IMR-90 (cell line): ENCODE results near the gene ATG10. TPM values are rescaled to one million over a fixed set of nuclear protein-coding genes. Genes with fewer than 3 reads are reported as not detected.

ENCODE experiments used
- ATAC-seq: fragments of 200-7000 bp; cut with Tn5 transposase; 2 replicates; pipeline ENCODE4 v1.9.1; 2020; ENCODE audit warnings: low read depth, mild to moderate bottlenecking, moderate library complexity
- BruUV-seq: library from RNA; stranded (reverse); fragments of 400-500 nt; replicated peaks from 2 replicates; lab custom pipeline; 2021; lab: Mats Ljungman, UMichigan
- CTCF ChIA-PET: fragments of 300-600 bp; formaldehyde crosslinking; extraction: SDS; loops from one replicate; lab custom pipeline; 2021; ENCODE audit warnings: antibody characterized with exemption; lab: Yijun Ruan, JAX
- POLR2A ChIA-PET: fragments of 300-600 bp; sonication (Branson Sonifier 250); formaldehyde crosslinking; loops from one replicate; lab custom pipeline; 2022; ENCODE audit warnings: antibody characterized with exemption; ENCODE audit not compliant: unreplicated experiment; lab: Charles Lee
- DNase-seq: peaks from one replicate; pipeline ENCODE4 v3.0.0; 2013
- H2AFZ ChIP-seq: replicated peaks from 2 replicates; pipeline ENCODE3; 2013; ENCODE audit warnings: low read length, mild to moderate bottlenecking; ENCODE audit not compliant: poor library complexity
- H2AK5ac ChIP-seq: 2 replicates; pipeline ENCODE4 v1.6.1; 2013; ENCODE audit warnings: low read depth, low read length, inconsistent platforms
- H2AK9ac ChIP-seq: replicated peaks from 2 replicates; pipeline ENCODE3; 2013; ENCODE audit warnings: mild to moderate bottlenecking, low read depth, low read length, moderate library complexity; ENCODE audit not compliant: poor library complexity
- H2BK120ac ChIP-seq: 2 replicates; pipeline ENCODE4 v1.6.1; 2013; ENCODE audit warnings: low read depth, low read length, inconsistent platforms
- H2BK15ac ChIP-seq: 3 replicates; pipeline ENCODE4 v1.6.1; 2013; ENCODE audit warnings: low read depth, low read length, inconsistent platforms
- H2BK20ac ChIP-seq: 2 replicates; pipeline ENCODE4 v1.6.1; 2013; ENCODE audit warnings: low read depth, mild to moderate bottlenecking, inconsistent platforms, low read length, moderate library complexity
- H2BK5ac ChIP-seq: 2 replicates; pipeline ENCODE4 v1.6.1; 2013; ENCODE audit warnings: mild to moderate bottlenecking, low read depth, low read length, inconsistent platforms; ENCODE audit not compliant: poor library complexity, severe bottlenecking
- H3K14ac ChIP-seq: replicated peaks from 2 replicates; pipeline ENCODE4 v1.6.1; 2013; ENCODE audit warnings: low read depth, low read length, inconsistent platforms
- H3K18ac ChIP-seq: 2 replicates; pipeline ENCODE4 v1.6.1; 2013; ENCODE audit warnings: low read depth, low read length, control low read depth
- H3K23ac ChIP-seq: 2 replicates; pipeline ENCODE4 v1.6.1; 2013; ENCODE audit warnings: low read depth, low read length, inconsistent platforms
- H3K27ac ChIP-seq: 2 replicates; pipeline ENCODE4 v1.5.1; 2013; ENCODE audit warnings: mild to moderate bottlenecking, control low read depth, low read length; ENCODE audit not compliant: insufficient read depth
- H3K27me3 ChIP-seq: 2 replicates; pipeline ENCODE4 v1.6.1; 2013; ENCODE audit warnings: low read length; ENCODE audit not compliant: control insufficient read depth, insufficient read depth
- H3K36me3 ChIP-seq: 2 replicates; pipeline ENCODE4 v1.6.1; 2013; ENCODE audit warnings: low read length, mixed read lengths; ENCODE audit not compliant: control insufficient read depth, insufficient read depth
- H3K4ac ChIP-seq: 2 replicates; pipeline ENCODE4 v1.6.1; 2013; ENCODE audit warnings: low read depth, low read length, inconsistent platforms
- H3K4me1 ChIP-seq: 2 replicates; pipeline ENCODE4 v1.6.1; 2013; ENCODE audit warnings: low read length, mixed read lengths; ENCODE audit not compliant: control insufficient read depth, insufficient read depth
- H3K4me2 ChIP-seq: 2 replicates; pipeline ENCODE4 v1.6.1; 2013; ENCODE audit warnings: low read depth, mild to moderate bottlenecking, control low read depth, low read length, moderate library complexity
- H3K4me3 ChIP-seq: 2 replicates; pipeline ENCODE4 v1.5.1; 2013; ENCODE audit warnings: low read depth, mild to moderate bottlenecking, control low read depth, low read length, moderate library complexity; ENCODE audit not compliant: insufficient read depth
- H3K56ac ChIP-seq: 2 replicates; pipeline ENCODE4 v1.6.1; 2013; ENCODE audit warnings: low read length, inconsistent platforms; ENCODE audit not compliant: insufficient read depth; ENCODE audit errors: extremely low read depth
- H3K79me1 ChIP-seq, 2 experiments: 2 replicates each; pipeline ENCODE4 v1.6.1; 2013; ENCODE audit warnings: low read length in 2 of 2, inconsistent platforms in 1 of 2, low read depth in 1 of 2
- H3K9ac ChIP-seq: 2 replicates; pipeline ENCODE4 v1.6.1; 2013; ENCODE audit warnings: low read depth, low read length, control low read depth
- H3K9me1 ChIP-seq: 2 replicates; pipeline ENCODE4 v1.6.1; 2013; ENCODE audit warnings: low read length, inconsistent platforms; ENCODE audit not compliant: insufficient read depth
- H3K9me3 ChIP-seq: 2 replicates; pipeline ENCODE4 v1.6.1; 2013; ENCODE audit warnings: low read length; ENCODE audit not compliant: control insufficient read depth, insufficient read depth
- H4K20me1 ChIP-seq: 2 replicates; pipeline ENCODE4 v1.6.1; 2013; ENCODE audit warnings: low read length, inconsistent platforms; ENCODE audit not compliant: insufficient read depth
- H4K5ac ChIP-seq: 2 replicates; pipeline ENCODE4 v1.6.1; 2013; ENCODE audit warnings: mild to moderate bottlenecking, low read depth, low read length, control low read depth
- H4K8ac ChIP-seq, 2 experiments: 2 replicates each; pipeline ENCODE4 v1.6.1; 2013; ENCODE audit warnings: low read depth in 2 of 2, low read length in 2 of 2, control low read depth in 1 of 2, inconsistent platforms in 1 of 2
- H4K91ac ChIP-seq: 2 replicates; pipeline ENCODE4 v1.6.1; 2013; ENCODE audit warnings: low read depth, low read length, inconsistent platforms; ENCODE audit not compliant: insufficient read depth
- CEBPB ChIP-seq: IDR thresholded peaks from 2 replicates; pipeline ENCODE4 v1.6.1; 2012; ENCODE audit warnings: low read depth, low read length, improper control_type of control experiment
- FOS ChIP-seq: fragments of 150-350 bp; IDR thresholded peaks from 2 replicates; pipeline ENCODE4 v1.6.1; 2016; ENCODE audit warnings: low read depth, low read length
- MAFK ChIP-seq: IDR thresholded peaks from 2 replicates; pipeline ENCODE4 v1.6.1; 2012; ENCODE audit warnings: low read depth, low read length, improper control_type of control experiment
- MAZ ChIP-seq: IDR thresholded peaks from 2 replicates; pipeline ENCODE4 v1.6.1; 2012; ENCODE audit warnings: low read depth, mild to moderate bottlenecking, low read length, improper control_type of control experiment, moderate library complexity, borderline replicate concordance
- MXI1 ChIP-seq: IDR thresholded peaks from 2 replicates; pipeline ENCODE4 v1.6.1; 2012; ENCODE audit warnings: low read depth, mild to moderate bottlenecking, low read length, moderate library complexity, borderline replicate concordance
- NFE2L2 ChIP-seq: fragments of 150-350 bp; IDR thresholded peaks from 2 replicates; pipeline ENCODE4 v1.6.1; 2016; ENCODE audit warnings: low read depth, mild to moderate bottlenecking, low read length
- POLR2A ChIP-seq: IDR thresholded peaks from 2 replicates; pipeline ENCODE4 v1.6.1; 2012; ENCODE audit warnings: mild to moderate bottlenecking, low read depth, low read length
- RAD21 ChIP-seq: IDR thresholded peaks from 2 replicates; pipeline ENCODE4 v1.6.1; 2012; ENCODE audit warnings: low read length, improper control_type of control experiment
- RCOR1 ChIP-seq: IDR thresholded peaks from 2 replicates; pipeline ENCODE4 v1.6.1; 2012; ENCODE audit warnings: mild to moderate bottlenecking, low read length, improper control_type of control experiment; ENCODE audit not compliant: insufficient replicate concordance
- RFX5 ChIP-seq: IDR thresholded peaks from 2 replicates; pipeline ENCODE4 v1.8.0; 2012; ENCODE audit warnings: low read depth, mild to moderate bottlenecking, low read length, moderate library complexity
- SMC3 ChIP-seq: fragments of 150-350 bp; IDR thresholded peaks from 2 replicates; pipeline ENCODE4 v1.6.1; 2016; ENCODE audit warnings: low read depth, mild to moderate bottlenecking, antibody characterized with exemption, low read length, moderate library complexity
- WGBS, 2 experiments: methylation state at CpG; one replicate each; pipeline versions ENCODE4 v1.1.5 to v1.1.7; 2013; ENCODE audit warnings: missing lambda C conversion rate in 2 of 2; ENCODE audit not compliant: insufficient read length in 1 of 2; ENCODE audit errors: extremely low coverage in 2 of 2; 5-methylcytosine and 5-hydroxymethylcytosine counted together
- dilution Hi-C: fragments of 300-500 bp; cut with HindIII; formaldehyde crosslinking; loops from one replicate; pipeline ENCODE4 v1.14.3; 2018; ENCODE audit warnings: low sequenced_read_pairs; ENCODE audit not compliant: unreplicated experiment
- in situ Hi-C: fragments of 300-500 bp; cut with MboI; formaldehyde crosslinking; loops from 3 replicates; pipeline ENCODE4 v1.14.3; 2019; ENCODE audit warnings: low sequenced_read_pairs, inconsistent platforms, mixed read lengths
- intact Hi-C: fragments of 100-400 bp; cut with micrococcal nuclease; formaldehyde crosslinking; loops from 2 replicates; pipeline ENCODE4 v1.10.0; 2022
- polyA plus RNA-seq, 3 experiments: library from polyadenylated mRNA; depleted of rRNA; stranded (reverse); fragments of >200 nt; gene quantifications; 2 replicates each; pipeline ENCODE4 v1.2.3, GENCODE V29; 2012; ENCODE audit warnings: low replicate concordance in 1 of 3
- total RNA-seq: library from RNA; depleted of rRNA; stranded (reverse); fragments of >200 nt; gene quantifications from 2 replicates; pipeline ENCODE4 v1.2.3, GENCODE V29; 2012
- TF ChIP-seq, protein P1 (sequence below): fragments of 150-350 bp; IDR thresholded peaks from 2 replicates; pipeline ENCODE4 v1.6.1; 2016; ENCODE audit warnings: low read depth, mild to moderate bottlenecking, low read length, moderate library complexity, borderline replicate concordance
- TF ChIP-seq, protein P2 (sequence below): conservative IDR thresholded peaks from 2 replicates; pipeline ENCODE4 v1.5.1; 2012; ENCODE audit warnings: mild to moderate bottlenecking, low read depth, low read length, improper control_type of control experiment
- TF ChIP-seq, protein P3 (sequence below): fragments of 150-350 bp; IDR thresholded peaks from 2 replicates; pipeline ENCODE4 v1.6.1; 2017; ENCODE audit warnings: mild to moderate bottlenecking, antibody characterized with exemption, low read length, low read depth

The ATG10 gene
- total and polyA plus RNA-seq, 2 of the 4 experiments (the other 2 are of a cell fraction), result 3.4 to 8.1 TPM

DNA sequence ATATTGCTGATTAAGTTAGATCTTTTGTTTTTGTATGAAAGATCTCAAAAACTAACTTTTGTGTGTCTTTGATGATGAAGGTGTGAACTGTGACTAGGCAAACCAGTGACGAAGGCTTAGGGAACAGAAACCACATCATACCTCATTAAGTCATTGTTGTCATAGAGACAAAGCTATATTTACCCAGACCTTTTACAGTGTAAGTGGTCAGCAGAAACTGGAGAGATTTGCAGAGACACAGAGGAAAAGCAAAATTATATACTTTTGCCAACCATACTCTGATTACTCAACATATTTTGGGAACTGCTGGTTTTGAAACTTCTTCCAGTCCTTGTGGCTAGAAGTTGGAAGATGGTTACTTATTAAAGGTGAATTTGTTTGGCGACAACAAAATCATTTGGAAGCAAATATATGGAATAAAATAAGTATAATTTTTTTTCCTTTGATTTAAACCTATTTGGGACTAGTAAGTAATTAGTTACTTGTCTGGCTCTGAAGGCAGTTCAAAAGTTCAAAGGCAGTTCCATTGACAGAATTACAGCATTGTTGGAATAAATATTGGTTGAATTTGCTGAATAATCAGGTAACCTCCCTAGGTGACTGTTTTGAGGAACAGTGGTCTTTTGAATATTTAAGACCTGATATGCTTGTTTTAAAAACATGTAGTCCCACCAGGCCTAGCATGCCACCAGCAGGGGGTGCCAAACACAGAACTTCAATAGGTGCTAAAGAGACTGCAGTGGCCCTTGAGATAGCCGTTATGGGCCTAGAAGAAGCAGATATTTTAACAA lies 202.5 kb downstream of the ATG10 start:
- no peak overlapping the region for H3K56ac ChIP-seq
- H2AK9ac ChIP-seq, result no peak overlapping the region
- H2AK5ac ChIP-seq, result no peak overlapping the region
- no peak overlapping the region for H4K8ac ChIP-seq
- H3K4me2 ChIP-seq, result peak overlapping the region; percentile 8; the same call in 1 of the 2 replicates
- H2AFZ ChIP-seq, result no peak overlapping the region
- H2BK5ac ChIP-seq, result no peak overlapping the region
- no peak overlapping the region for H2BK15ac ChIP-seq
- H3K4ac ChIP-seq, result no peak overlapping the region
- no peak overlapping the region for H4K5ac ChIP-seq
- no peak overlapping the region for H3K18ac ChIP-seq
- ChIA-PET CTCF (interaction anchor here (0.6 to 1.9 kb wide), 2 partner anchors 52 to 385 kb away, joined by 5 to 6 read pairs; no protein-coding TSS in a partner anchor), POLR2A (no interaction called here)
- H3K9ac ChIP-seq, result no peak overlapping the region
- H3K14ac ChIP-seq, result no peak overlapping the region
- no TSS peak for BruUV-seq
- H3K23ac ChIP-seq, result no peak overlapping the region
- H4K91ac ChIP-seq, result no peak overlapping the region
- in situ Hi-C loops (loop anchor here (25.0 kb wide), 2 partner anchors 412 to 662 kb away; partner anchors contain the start of gene SSBP2), dilution Hi-C loops (no loop called here), intact Hi-C loops (loop anchor here (1.0 kb wide), 1 partner anchor 51 kb away; no protein-coding TSS in a partner anchor)
- DNase-seq (peak; percentile 85), ATAC-seq (peak; percentile 80)
- no peak overlapping the region for H3K27ac ChIP-seq
- H3K4me3 ChIP-seq, result no peak overlapping the region
- no peak overlapping the region for H2BK20ac ChIP-seq
- H4K20me1 ChIP-seq, result no peaks in the 10 kb centered on the region
- 80% methylated on average over 1 of the region's 3 CpGs; no CpG with 5 or more reads in 1 of the 2 experiments for WGBS, 2 experiments
- H3K27me3 ChIP-seq, result no peaks in the 10 kb centered on the region
- H3K79me1 ChIP-seq, result no peaks in the 10 kb centered on the region
- no peaks in the 10 kb centered on the region for H3K9me3 ChIP-seq
- no peaks in the 10 kb centered on the region for H3K36me3 ChIP-seq
- H3K9me1 ChIP-seq, result 0 out of 2 replicates have a peak, but pooled peaks cover 2% of the 10 kb centered on the region
- no peak overlapping the region for H2BK120ac ChIP-seq
- H3K4me1 ChIP-seq, result peaks cover 2% of the 10 kb centered on the region; the same call in 1 of the 2 replicates
- no peak for TF ChIP-seq FOS
- peak; percentile 55 for TF ChIP-seq CEBPB
- TF ChIP-seq RFX5, result no peak
- no peak for TF ChIP-seq POLR2A
- no peak for TF ChIP-seq MAZ
- peak; percentile 84 for TF ChIP-seq NFE2L2
- TF ChIP-seq, protein P1, sequence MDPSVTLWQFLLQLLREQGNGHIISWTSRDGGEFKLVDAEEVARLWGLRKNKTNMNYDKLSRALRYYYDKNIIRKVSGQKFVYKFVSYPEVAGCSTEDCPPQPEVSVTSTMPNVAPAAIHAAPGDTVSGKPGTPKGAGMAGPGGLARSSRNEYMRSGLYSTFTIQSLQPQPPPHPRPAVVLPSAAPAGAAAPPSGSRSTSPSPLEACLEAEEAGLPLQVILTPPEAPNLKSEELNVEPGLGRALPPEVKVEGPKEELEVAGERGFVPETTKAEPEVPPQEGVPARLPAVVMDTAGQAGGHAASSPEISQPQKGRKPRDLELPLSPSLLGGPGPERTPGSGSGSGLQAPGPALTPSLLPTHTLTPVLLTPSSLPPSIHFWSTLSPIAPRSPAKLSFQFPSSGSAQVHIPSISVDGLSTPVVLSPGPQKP, result no peak
- TF ChIP-seq RCOR1, result no peak
- TF ChIP-seq RAD21, result no peak
- TF ChIP-seq, protein P2, sequence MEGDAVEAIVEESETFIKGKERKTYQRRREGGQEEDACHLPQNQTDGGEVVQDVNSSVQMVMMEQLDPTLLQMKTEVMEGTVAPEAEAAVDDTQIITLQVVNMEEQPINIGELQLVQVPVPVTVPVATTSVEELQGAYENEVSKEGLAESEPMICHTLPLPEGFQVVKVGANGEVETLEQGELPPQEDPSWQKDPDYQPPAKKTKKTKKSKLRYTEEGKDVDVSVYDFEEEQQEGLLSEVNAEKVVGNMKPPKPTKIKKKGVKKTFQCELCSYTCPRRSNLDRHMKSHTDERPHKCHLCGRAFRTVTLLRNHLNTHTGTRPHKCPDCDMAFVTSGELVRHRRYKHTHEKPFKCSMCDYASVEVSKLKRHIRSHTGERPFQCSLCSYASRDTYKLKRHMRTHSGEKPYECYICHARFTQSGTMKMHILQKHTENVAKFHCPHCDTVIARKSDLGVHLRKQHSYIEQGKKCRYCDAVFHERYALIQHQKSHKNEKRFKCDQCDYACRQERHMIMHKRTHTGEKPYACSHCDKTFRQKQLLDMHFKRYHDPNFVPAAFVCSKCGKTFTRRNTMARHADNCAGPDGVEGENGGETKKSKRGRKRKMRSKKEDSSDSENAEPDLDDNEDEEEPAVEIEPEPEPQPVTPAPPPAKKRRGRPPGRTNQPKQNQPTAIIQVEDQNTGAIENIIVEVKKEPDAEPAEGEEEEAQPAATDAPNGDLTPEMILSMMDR, result peak; percentile 44
- TF ChIP-seq MXI1, result no peak
- peak; percentile 48; the same call in 1 of the 2 replicates for TF ChIP-seq MAFK
- TF ChIP-seq SMC3, result peak; percentile 41
- TF ChIP-seq, protein P3, sequence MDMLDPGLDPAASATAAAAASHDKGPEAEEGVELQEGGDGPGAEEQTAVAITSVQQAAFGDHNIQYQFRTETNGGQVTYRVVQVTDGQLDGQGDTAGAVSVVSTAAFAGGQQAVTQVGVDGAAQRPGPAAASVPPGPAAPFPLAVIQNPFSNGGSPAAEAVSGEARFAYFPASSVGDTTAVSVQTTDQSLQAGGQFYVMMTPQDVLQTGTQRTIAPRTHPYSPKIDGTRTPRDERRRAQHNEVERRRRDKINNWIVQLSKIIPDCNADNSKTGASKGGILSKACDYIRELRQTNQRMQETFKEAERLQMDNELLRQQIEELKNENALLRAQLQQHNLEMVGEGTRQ, result no peak
